Measurements from ENCODE around the gene SLMAP. TPM values are rescaled to one million over a fixed set of nuclear protein-coding genes. Genes with fewer than 3 reads are reported as not detected.

SLMAP gene
- total and polyA plus RNA-seq, 11 donors: 96.4 to 534 (median 269) TPM

DNA sequence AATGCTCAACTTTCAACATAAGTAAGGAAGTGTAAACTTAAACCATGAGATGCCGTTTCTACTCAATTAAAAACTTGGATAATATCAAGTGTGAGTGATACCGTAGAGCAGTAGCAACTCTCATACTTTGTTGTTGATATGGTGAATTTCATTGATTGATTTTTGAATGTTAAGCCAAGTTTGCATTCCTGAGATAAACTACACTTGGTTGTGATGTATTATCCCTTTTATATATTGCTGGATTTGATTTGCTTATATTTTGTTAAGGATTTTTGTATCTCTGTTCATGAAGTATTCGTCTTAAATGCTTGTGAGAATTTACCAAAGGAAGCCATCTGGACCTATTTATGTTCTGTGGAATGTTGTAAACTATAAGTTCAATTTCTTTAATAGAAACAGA lies 21.7 kb downstream of the SLMAP start:
- WGBS, 4 donors: 54 to 60% (median 56%) methylated on average over 3 of the region's 3 CpGs
- no peak overlapping the region for H3K4me3 ChIP-seq
- intact Hi-C loops (cut with DNase I): no loop called here
- H3K36me3 ChIP-seq: no peaks in the 10 kb centered on the region
- H3K4me1 ChIP-seq: peaks cover 0 to 17% (median 6%) of the 10 kb centered on the region in 12 donors
- H3K27ac ChIP-seq: no peak overlapping the region
- H3K27me3 ChIP-seq: no peaks in the 10 kb centered on the region
- DNase-seq (no peak), ATAC-seq (no peak)
- no peaks in the 10 kb centered on the region for H3K9me3 ChIP-seq
- TF ChIP-seq, protein P1, sequence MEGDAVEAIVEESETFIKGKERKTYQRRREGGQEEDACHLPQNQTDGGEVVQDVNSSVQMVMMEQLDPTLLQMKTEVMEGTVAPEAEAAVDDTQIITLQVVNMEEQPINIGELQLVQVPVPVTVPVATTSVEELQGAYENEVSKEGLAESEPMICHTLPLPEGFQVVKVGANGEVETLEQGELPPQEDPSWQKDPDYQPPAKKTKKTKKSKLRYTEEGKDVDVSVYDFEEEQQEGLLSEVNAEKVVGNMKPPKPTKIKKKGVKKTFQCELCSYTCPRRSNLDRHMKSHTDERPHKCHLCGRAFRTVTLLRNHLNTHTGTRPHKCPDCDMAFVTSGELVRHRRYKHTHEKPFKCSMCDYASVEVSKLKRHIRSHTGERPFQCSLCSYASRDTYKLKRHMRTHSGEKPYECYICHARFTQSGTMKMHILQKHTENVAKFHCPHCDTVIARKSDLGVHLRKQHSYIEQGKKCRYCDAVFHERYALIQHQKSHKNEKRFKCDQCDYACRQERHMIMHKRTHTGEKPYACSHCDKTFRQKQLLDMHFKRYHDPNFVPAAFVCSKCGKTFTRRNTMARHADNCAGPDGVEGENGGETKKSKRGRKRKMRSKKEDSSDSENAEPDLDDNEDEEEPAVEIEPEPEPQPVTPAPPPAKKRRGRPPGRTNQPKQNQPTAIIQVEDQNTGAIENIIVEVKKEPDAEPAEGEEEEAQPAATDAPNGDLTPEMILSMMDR (IDR thresholded peaks at IDR 0.05): no peak

DNA sequence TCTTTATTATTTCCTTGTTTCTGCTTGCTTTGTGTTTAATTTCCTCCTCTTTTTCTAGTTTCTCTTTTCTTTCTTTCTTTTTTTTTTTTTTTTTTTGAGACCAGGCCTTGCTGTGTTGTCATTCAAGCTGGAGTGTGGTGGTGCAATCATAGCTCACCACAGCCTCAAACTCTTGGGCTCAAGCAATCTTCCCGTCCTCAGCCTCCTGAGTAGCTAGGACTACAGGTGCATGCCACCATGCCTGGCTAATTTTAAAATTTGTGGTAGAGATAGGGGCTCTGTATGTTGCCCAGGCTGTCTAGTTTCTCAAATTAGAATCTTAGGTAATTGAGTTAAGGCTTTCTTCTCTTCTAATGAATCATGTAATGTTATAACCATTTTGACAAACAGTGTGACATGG lies 22.4 kb downstream of the SLMAP start:
- WGBS, 4 donors: 83 to 94% (median 87%) methylated on average over 1 of the region's 1 CpG
- intact Hi-C loops (cut with DNase I): no loop called here
- TF ChIP-seq, protein P1 (IDR thresholded peaks at IDR 0.05): no peak
- TF ChIP-seq POLR2A (IDR thresholded peaks at IDR 0.05): no peak

DNA sequence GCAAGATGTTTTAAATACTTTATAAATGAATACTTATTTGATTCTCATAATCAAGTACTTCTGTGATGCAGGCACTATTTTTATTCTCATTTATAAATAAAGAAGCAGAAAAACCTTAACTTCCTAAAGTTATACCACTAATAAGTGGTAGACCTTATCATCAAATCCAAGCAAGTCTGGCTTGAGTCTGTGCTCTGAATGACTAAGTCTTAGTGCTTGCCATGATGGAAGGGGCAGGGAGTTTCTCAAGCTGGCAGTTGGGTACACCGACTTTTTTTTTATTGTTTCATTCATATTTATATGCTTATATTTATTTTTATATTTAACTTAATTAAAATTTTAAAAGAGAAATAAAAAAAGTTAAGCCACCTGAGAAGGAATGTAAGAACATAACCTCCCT lies 23.6 kb downstream of the SLMAP start:
- ATAC-seq (no peak), DNase-seq (no peak)
- TF ChIP-seq POLR2A (IDR thresholded peaks at IDR 0.05): no peak
- TF ChIP-seq, protein P1 (IDR thresholded peaks at IDR 0.05): no peak
- WGBS, 4 donors: 88 to 98% (median 93%) methylated on average over 1 of the region's 1 CpG
- Histone ChIP-seq H3K9me3 (no peaks in the 10 kb centered on the region), H3K36me3 (no peaks in the 10 kb centered on the region), H3K4me3 (no peak overlapping the region), H3K4me1 (peaks cover 0 to 34% (median 23%) of the 10 kb centered on the region in 12 donors), H3K27ac (no peak overlapping the region), H3K27me3 (no peaks in the 10 kb centered on the region)
- intact Hi-C loops (cut with DNase I): loop anchor here in 1 of 10 donors (5.0 kb wide), 1 partner anchor 43 kb away; no protein-coding TSS in a partner anchor

More for the DNA sequence above, 22.4 kb downstream of the SLMAP start:
- H3K27ac ChIP-seq: no peak overlapping the region
- peaks cover 0 to 24% (median 12%) of the 10 kb centered on the region in 12 donors for H3K4me1 ChIP-seq
- ATAC-seq (peak in 1 of 4 donors; percentile 34), DNase-seq (no peak)
- no peak overlapping the region for H3K4me3 ChIP-seq
- no peaks in the 10 kb centered on the region for H3K27me3 ChIP-seq
- H3K36me3 ChIP-seq: no peaks in the 10 kb centered on the region
- no peaks in the 10 kb centered on the region for H3K9me3 ChIP-seq

DNA sequence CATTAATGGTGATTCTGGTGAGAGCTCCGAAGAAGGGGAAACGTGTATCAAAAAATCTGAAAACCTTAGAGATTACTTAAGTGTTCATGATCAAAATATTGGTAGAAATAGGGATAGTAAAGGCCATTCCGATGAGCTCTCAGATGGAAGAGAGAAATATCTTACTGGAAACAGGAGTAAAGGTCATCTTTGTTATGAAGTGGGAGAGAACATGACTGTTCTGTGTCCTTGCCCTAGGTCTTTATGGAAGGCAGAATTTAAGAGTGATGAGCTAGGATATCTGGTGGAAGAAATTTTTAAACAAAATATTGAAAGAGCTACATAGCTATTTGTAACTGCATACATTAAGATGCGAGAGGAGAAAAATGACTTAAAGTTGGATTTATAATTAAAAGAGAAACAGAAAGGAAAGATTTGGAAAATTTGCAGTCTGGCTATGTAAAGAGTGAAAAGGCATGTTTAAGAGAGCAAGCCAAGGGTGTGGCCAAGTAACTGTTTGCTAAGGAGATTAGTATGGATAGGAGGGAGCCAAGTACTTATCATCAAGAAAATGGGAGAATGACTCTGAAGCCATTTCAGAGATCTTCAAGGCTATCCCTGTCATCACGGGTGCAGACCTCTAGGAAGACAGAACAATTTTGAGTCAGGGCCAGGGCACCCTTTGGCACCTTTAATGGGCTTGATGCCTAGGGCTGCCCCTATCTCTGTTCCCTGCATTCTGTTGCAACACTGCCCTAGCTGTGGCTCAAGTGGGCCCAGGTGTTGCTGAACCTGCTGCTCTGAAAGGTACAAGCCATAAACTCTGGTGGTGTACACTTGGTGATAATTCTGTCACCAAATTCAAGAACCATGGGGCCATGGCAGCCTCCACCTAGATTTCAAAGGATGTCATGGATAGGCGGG lies 27.3 kb downstream of the SLMAP start:
- Histone ChIP-seq H3K36me3 (no peaks in the 10 kb centered on the region), H3K9me3 (no peaks in the 10 kb centered on the region), H3K27ac (peak overlapping the region in 1 of 12 donors; percentile 33), H3K4me3 (no peak overlapping the region), H3K27me3 (no peaks in the 10 kb centered on the region), H3K4me1 (peaks cover 0 to 47% (median 27%) of the 10 kb centered on the region in 12 donors)
- WGBS, 4 donors: 80 to 85% (median 81%) methylated on average over 6 of the region's 6 CpGs
- DNase-seq (peak in 3 of 5 donors; percentile 22 to 53 (median 39)), ATAC-seq (peak; percentile 68 to 90 (median 70))
- no peak for TF ChIP-seq POLR2A (IDR thresholded peaks at IDR 0.05)
- TF ChIP-seq, protein P1 (IDR thresholded peaks at IDR 0.05): no peak
- intact Hi-C loops (cut with DNase I): loop anchor here in 1 of 10 donors (5.0 kb wide), 1 partner anchor 39 kb away; no protein-coding TSS in a partner anchor
